OCI-LY7 (cell line): Measurements from ENCODE around the gene KIF25.

Source experiments
- EZH2phosphoT487 ChIP-seq: fragments of 200-600 bp; sonication (generic); IDR thresholded peaks from 2 replicates; pipeline ENCODE4 v1.6.1; 2018; ENCODE audit warnings: low read depth, borderline replicate concordance, mild to moderate bottlenecking, mixed run types, antibody characterized with exemption, low read length, moderate library complexity, mixed read lengths
- TF ChIP-seq, protein P1 (sequence below): fragments of 200-600 bp; sonication (generic); conservative IDR thresholded peaks from 2 replicates; pipeline ENCODE4 v1.5.1; 2014; ENCODE audit warnings: mild to moderate bottlenecking, antibody characterized with exemption, low read length, moderate library complexity, mixed read lengths

DNA sequence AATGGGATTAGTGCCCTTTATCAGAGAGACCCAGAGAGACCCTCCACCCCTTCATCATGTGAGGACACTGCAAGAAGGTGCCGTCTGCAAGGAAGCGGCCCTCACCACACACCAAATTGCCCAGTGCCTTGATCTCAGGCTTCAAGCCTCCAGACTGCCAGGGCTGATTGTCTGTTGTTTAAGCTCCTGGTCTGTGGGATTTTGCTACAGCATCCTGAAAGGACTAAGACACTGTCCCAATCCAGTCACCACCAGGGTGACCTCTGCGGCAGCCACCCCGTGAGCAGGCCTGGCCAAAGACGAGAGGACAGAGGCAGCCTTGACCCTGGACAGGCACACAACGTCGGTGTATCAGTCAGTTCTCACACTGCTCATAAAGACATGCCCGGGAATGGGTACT, 95.1 kb downstream of the KIF25 start:
- TF ChIP-seq, protein P1, sequence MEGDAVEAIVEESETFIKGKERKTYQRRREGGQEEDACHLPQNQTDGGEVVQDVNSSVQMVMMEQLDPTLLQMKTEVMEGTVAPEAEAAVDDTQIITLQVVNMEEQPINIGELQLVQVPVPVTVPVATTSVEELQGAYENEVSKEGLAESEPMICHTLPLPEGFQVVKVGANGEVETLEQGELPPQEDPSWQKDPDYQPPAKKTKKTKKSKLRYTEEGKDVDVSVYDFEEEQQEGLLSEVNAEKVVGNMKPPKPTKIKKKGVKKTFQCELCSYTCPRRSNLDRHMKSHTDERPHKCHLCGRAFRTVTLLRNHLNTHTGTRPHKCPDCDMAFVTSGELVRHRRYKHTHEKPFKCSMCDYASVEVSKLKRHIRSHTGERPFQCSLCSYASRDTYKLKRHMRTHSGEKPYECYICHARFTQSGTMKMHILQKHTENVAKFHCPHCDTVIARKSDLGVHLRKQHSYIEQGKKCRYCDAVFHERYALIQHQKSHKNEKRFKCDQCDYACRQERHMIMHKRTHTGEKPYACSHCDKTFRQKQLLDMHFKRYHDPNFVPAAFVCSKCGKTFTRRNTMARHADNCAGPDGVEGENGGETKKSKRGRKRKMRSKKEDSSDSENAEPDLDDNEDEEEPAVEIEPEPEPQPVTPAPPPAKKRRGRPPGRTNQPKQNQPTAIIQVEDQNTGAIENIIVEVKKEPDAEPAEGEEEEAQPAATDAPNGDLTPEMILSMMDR: no peak
- no peak for TF ChIP-seq EZH2phosphoT487
